HS-5 (cell line): ENCODE data around the gene PBX3.
"Not testable (repeated sequence)": the region's sequence is repeated elsewhere in the genome, so short reads cannot be mapped to it uniquely, and the experiment has no call there.

ENCODE experiments used
- DNase-seq: peaks from one replicate; pipeline ENCODE4 v3.0.0-alpha.2; 2012; ENCODE audit warnings: low read depth

The PBX3 gene

GRCh38 chr9:125749287-125749935, 2.2 kb downstream of the PBX3 start:
- DNase-seq, result no peak

DNA sequence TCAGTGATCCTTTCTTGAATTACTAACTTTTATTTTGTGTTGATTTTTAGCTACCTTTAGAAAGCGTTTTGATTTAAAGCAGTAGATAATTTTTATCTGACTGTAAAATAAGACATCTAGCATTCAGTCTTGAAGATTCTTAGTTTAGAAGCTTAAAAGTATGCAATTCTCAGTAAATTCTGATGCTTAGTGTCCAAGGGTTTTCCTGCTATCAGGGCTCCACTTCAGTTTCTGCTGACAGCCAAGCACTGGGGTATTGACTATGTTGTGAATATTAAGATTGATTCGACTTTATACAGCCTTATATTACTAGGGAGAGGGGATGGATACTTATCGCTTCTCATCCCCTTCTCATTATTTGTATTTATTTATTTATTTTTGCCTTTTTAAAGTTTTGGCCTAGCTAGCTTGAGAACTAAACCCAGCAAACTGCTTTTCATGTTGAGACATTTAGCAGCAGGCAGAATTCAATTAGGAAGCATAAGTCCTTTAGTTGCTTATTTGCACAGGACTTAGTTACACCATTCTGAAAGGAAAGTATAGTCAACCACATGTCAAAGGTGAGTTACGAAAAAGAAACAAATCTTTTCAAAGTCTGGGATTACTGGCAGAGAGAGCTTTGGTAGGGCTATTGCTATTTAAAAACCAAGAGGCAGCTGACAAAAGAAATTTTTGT, 2.9 kb downstream of the PBX3 start:
- no peak for DNase-seq

GRCh38 chr9:125750627-125751011, 3.4 kb downstream of the PBX3 start:
- DNase-seq, result no peak

DNA sequence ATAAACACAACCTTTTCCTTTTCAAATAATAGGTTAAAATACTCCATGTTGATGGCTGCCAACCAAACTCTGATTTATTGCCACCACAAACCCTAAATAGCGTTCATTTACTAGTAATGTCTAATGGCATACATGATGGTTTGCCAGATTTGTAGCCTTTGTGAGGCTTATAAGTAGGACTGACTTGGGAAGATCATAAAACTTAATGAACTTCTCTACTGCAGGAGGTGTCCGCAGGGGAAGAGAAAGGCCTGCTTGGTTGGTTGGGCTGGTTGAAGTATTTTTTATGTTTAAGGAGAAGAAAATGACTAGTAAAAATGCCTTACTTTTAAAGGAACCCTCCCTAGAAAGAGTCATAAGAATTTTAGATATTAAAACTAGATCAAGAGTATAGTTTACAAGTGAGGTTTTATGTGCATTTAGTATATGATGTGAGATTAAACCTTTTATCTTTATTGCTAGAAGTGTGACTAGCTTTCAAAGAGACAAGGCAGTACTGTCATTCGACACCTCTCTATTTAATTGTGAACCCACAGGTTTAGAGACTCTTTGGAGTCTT, 5.0 kb downstream of the PBX3 start:
- DNase-seq, result no peak

- no peak for DNase-seq
Observed at GRCh38 chr9:125754096-125754495, 6.9 kb downstream of the PBX3 start.

DNA sequence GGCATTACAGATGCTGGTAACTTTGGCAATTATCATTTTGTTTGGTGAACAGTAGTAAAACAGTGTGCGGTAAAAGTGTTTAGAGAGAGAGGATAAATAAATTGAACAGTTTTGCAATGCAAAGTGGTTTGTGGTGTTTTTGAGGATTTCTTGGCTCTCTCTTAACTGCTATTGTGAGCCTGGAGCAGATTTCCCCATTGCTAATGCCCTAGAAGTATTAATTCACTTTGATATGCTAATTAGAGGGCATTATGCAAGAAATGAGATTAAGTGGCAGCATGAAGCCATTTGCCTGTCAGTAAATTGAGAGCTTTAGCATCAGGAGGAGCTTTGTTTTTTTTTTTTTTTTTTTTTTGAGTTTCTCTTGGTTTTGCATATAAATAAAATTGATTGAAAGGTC, 8.2 kb downstream of the PBX3 start:
- no peak for DNase-seq

GRCh38 chr9:125756518-125756917, 9.3 kb downstream of the PBX3 start:
- DNase-seq, result no peak

GRCh38 chr9:125757834-125758233, 10.7 kb downstream of the PBX3 start:
- DNase-seq, result no peak

DNA sequence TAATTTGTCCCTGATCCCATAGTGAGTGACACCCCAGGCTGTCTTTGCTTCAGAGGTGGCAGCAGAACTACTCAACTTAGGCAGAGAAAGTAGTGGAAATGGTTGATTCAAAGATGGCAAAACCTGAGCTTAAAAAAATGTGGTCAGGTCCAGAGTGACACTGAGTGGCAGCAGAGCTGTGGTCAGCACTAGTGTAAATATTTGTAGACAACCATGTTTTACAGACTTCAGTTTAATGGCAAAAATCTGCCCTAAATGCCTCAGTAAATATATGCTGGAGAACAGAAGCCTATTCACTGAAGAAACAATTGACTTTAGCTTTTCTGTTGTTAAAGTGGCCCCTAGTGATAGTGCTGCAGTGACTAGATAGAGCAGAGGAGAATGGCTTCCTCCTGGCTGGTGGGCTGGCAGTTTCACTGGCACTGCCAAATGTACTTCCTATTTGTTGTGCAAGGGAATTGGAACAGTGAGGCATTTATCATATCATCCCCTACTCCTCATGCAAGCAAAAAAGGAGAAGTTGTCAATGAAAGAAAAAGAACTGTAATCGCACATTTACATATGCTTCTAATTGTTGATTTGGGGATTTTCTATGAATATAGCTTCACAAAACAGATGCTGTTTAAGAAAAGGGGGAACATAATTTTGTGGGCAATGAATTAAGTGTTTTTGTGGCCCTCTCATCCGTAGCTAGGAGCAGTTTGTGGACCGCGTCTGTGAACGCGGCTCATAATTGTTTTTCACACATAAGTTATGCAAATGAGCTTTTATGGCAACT, 12.0 kb downstream of the PBX3 start:
- no peak for DNase-seq

- DNase-seq, result no peak
Observed at GRCh38 chr9:125759764-125760129, 12.6 kb downstream of the PBX3 start.

DNA sequence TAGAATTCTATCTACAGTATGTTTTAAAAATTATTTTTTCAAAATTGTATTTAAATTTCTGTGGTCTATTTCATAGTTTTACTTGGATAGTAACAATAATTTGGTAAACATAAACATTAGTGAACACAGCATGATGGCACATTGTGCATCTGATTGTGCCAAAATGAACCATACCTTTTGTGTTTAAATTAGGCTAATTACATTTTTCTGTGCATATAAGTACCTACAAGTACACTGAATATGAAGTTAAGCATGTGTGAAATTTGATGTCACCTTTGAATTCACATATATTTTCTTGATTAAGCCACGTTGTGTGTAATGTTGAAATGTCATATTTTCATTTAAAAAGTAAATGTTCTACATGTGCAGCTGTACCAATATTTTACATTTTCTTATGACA, 13.4 kb downstream of the PBX3 start:
- no peak for DNase-seq

DNA sequence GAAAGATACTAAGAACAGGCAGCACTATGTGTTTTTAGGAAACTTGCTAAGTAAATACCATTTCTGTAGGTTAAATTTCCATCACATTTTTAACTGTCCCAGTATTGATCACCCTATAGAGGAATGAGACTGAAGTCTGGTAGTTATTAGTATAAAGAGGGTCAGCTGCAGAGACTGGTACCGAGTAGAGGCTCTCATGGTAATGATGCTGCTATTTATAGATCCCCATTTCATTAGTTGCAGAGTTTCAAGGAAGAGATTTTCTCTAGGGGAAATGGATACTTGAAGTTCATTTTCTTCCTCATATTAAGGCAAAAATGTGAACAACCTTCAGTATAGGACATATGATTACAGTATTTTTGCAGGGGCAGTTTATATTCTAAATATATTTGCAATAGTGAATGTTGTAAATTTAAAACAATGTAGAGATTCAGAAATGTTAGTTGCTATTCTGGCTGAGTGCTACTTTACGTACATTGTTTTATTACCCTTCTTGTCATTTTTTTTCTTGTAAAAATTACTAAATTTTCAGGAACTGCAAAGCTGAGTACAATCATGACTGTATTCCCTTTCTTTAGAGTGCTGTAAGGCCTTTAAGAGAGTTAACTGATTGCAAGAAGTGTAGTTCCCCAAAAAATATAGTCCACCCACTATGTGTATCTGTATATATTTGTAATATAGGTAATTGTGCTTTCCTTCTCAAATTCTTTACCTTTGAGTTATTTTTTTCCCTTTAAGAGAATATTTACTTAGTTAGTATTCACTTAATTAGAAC, 14.7 kb downstream of the PBX3 start:
- DNase-seq, result no peak

DNA sequence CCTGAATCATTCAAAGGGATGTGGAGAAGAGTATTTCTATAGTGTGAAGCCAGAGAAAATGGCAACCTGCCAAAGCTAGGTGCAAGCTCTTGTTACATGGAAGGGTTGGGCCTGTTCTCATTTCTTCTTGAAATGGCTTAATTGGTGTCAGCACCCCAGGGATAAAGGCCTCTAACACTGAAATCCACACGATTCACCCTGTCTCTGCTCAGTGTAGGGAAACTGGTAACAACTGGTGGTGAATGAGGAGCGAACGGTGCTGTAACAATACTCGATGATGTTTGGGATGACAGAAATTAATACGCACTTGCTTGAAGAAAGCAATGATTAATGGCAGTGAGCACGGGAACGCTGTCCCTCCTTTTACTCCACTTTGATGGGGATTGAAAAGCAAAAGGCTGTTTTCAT, 16.2 kb downstream of the PBX3 start:
- no peak for DNase-seq

- no peak for DNase-seq
Observed at GRCh38 chr9:125764198-125764597, 17.0 kb downstream of the PBX3 start.

- no peak for DNase-seq
Observed at GRCh38 chr9:125766468-125767221, 19.5 kb downstream of the PBX3 start.

DNA sequence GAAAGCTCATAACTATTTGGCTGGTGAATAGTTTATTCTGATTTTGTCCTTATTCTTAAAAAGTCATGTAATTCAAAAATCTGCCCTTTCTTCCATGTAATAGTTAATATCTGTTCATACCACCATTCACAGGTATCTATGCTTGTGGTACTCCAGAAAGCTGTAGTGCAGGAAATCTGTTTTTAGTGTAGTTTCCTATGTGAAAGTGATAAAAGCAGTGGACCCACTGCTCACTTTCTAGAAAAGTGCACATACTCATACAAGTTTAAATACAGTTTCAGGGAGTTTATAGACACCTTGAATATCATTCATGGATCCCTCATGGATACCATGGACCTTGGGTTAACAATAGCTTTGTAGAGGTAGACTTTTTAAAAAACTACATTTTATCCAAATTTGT, 20.2 kb downstream of the PBX3 start:
- DNase-seq, result no peak

DNA sequence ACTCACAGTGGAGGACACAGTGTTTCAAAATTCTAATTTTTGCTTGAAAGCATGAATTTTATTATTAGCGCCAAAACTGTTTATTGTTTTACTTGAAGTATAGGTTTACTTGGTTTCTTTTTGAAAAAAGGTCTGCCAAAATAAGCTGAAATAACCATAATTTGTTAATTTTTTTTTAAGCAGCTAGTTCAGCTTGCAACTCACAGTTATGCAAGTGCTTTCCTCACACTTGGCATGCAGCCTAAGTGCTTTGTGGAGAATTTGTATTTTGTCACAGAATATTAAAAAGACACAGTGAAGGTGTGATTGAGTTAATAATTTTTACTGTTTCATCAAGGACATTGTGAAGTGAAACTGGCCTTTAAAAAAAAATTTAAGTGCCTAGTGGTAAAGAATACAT, 21.6 kb downstream of the PBX3 start:
- DNase-seq, result no peak

GRCh38 chr9:125771037-125771436, 23.9 kb downstream of the PBX3 start:
- no peak for DNase-seq

DNA sequence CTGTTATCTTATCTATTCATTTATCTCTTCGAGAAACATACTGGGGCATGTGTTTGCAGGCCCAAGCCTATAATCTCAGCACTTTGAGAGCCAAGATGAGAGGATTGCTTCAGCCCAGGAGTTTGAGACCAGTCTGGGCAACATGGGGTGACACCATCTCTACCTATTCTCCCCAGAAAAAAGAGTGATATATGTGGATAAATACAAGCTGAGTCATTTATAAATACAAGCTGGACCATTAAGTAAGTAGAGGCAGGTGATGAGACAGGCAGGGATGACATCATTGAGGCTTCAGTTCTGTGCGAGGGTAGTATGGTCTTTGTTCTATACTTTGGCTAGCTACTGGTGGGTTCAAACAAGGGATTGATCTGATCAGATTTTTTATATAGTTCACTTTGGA, 25.6 kb downstream of the PBX3 start:
- DNase-seq, result no peak

DNA sequence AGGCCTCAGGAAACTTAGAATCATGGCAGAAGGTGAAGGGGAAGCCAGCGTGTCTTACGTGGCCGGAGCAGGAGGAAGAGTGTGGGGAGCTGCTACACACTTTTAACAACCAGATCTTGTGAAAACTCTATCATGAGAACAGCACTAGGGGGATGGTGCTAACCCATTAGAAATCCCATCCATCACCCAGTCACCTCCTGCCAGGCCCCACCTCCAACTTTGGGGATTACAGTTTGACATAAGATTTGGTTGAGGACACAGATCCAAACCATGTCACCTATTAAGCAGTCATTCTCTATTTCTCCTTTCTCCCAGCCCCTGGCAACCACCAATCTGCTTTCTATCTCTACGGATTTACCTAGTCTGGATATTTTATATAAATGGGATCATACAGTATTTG, 26.9 kb downstream of the PBX3 start:
- DNase-seq, result no peak

- DNase-seq, result not testable (repeated sequence)
Observed at GRCh38 chr9:125776789-125777188, 29.6 kb downstream of the PBX3 start.
